ENCODE data around the gene NFATC1. TPM values are rescaled to one million over a fixed set of nuclear protein-coding genes. Genes with fewer than 3 reads are reported as not detected.

Gene NFATC1
- polyA plus RNA-seq, 3 donors: 4.6 to 7.0 (median 5.2) TPM

DNA sequence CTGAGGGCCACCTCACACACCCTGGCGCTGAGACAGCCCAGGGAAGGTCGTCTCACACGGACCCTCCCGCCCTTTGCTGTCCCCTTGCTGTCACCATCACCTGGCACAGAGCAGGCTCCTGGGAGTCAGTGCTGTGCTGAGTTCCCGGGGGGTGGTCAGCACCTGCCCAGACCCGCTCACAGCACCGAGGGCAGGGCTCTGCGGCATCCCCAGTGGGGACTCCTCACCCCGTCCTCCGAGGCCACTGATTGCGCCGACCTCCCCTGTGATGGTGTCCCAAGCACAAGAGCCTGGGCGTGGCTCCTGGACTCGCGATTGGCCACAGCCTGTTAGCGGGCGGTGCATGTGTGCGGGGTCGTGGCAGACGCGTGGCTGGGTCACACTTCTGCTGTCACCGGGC is 65.9 kb downstream of the NFATC1 start:
- DNase-seq (ENCODE audit: extremely low read depth in 1 of 11, low read depth in 9 of 11, low spot score in 4 of 11): no peak

- DNase-seq (ENCODE audit: extremely low read depth in 1 of 11, low read depth in 9 of 11, low spot score in 4 of 11): no peak
Observed at GRCh38 chr18:79463424-79463960, 67.8 kb downstream of the NFATC1 start.

DNA sequence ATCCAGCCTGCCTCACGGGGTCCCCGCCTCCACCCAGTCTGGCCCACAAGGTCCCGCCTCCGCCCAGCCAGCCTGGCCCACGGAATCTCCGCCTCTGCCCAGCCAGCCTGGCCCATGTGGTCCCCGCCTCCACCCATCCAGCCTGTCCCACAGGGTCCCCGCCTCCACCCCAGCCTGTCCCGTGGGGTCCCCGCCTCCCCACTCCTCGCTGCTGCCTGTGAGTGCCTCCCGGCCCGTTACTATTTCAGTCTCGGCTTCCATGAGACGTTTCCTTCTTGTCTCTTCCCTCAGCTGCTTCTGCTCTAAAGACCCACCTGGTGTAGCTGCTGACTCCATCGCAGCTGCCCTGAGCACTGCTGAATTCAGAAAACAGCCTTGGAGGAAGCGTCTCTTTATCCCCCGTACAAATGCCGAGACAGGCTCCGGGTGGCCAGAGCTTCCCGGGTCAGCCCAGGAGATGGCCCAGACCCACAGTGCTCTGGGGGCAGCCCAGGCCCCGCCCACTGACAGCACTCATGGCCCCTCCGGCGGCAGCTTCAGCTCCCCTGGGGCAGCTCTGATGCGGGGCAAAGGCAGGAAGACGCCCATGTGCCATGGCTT is 69.8 kb downstream of the NFATC1 start:
- no peak for DNase-seq (ENCODE audit: extremely low read depth in 1 of 11, low read depth in 9 of 11, low spot score in 4 of 11)

- DNase-seq (ENCODE audit: extremely low read depth in 1 of 11, low read depth in 9 of 11, low spot score in 4 of 11): no peak
Observed at GRCh38 chr18:79466591-79466990, 70.9 kb downstream of the NFATC1 start.

GRCh38 chr18:79467126-79467525 is 71.4 kb downstream of the NFATC1 start:
- DNase-seq (ENCODE audit: extremely low read depth in 1 of 11, low read depth in 9 of 11, low spot score in 4 of 11): no peak

DNA sequence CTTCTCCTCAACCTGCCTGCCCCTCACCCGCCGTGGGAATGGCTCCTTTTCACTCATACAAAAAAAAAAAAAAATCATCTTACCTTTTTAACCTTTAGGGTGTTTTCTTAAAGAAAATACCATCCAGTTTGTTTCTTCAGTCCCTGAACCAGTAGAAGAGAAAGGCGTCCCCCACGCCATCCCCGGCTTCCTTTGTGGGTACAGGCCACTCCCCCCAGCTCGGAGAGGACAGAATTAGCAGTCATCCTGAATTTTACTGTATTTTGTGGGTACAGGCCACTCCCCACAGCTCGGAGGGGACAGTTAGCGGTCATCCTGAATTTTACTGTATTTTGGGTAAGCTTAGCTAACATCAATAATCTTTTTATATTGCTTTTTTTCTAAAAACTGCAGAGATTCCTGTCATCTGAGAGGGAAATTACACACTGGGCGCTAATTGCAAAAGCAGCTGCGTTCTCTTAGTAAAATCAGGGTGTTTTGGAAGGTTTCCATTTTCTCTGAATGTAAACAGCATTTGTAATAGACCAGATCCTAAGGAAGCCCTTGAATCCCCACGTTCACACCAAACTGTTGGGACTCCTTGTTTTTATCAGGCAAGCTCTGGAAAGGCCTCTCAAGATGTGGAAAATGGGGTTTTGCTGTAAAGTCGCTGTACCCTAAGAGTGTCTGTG is 72.5 kb downstream of the NFATC1 start:
- DNase-seq (ENCODE audit: extremely low read depth in 1 of 11, low read depth in 9 of 11, low spot score in 4 of 11): no peak

GRCh38 chr18:79469309-79469708 is 73.6 kb downstream of the NFATC1 start:
- no peak for DNase-seq (ENCODE audit: extremely low read depth in 1 of 11, low read depth in 9 of 11, low spot score in 4 of 11)

DNA sequence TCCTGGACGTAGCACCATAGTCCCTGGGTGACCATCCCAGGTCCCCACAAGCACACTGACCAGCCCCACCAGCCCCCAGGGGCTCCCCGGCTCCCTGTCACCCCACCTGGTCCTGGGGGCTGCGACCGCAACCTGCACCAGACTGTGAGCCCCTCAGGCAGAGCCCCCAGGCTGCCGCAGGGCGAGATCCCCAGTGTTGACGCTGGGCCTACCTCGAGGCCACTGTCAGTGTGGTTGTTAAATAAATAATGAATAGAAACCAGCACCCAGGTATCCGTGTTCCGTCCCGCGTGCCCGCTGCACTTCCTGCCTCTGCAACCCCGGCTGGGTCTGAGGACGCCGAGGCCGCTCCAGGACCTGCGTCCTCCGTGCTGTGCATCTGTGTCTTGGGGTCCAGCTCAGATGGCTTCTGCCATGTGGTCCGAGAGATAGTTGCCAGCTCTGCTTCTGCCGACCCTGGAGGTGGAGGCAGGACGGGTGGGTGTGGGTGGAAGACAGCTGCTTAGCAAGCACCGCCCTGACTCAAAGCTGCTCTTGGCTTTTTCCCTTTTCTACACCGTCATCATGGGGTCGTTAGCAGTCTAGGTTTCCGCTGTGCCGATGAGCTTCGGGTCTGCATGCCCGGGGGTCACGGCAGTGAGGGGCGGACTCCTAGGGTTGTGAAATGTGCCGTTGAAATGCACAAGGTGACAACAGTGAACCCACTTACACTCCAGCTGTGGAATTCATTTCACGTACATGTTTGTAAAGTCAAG is 74.2 kb downstream of the NFATC1 start:
- no peak for DNase-seq (ENCODE audit: extremely low read depth in 1 of 11, low read depth in 9 of 11, low spot score in 4 of 11)

GRCh38 chr18:79470547-79470946 is 74.8 kb downstream of the NFATC1 start:
- no peak for DNase-seq (ENCODE audit: extremely low read depth in 1 of 11, low read depth in 9 of 11, low spot score in 4 of 11)

- no peak for DNase-seq (ENCODE audit: extremely low read depth in 1 of 11, low read depth in 9 of 11, low spot score in 4 of 11)
Observed at GRCh38 chr18:79471046-79471445, 75.3 kb downstream of the NFATC1 start.

DNA sequence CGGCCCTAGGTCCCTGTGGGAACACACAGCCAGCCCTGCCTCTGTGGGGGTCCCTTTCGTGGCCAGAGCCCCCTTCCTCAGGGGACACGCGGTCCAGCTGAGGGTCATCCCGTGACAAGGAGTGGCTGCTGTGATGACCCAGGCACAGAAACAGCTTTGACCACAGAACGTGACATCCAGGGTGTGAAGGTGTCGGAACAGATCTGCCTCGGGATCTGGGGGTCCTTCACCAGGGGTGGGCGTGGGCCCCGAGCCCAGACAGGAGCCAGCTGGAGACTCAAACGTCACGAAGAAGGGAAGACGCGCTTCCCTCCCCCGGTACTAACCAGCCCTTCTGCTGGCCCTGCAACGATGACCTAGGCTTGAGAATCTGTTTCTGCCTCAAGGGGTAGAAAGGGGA is 75.9 kb downstream of the NFATC1 start:
- no peak for DNase-seq (ENCODE audit: extremely low read depth in 1 of 11, low read depth in 9 of 11, low spot score in 4 of 11)

DNA sequence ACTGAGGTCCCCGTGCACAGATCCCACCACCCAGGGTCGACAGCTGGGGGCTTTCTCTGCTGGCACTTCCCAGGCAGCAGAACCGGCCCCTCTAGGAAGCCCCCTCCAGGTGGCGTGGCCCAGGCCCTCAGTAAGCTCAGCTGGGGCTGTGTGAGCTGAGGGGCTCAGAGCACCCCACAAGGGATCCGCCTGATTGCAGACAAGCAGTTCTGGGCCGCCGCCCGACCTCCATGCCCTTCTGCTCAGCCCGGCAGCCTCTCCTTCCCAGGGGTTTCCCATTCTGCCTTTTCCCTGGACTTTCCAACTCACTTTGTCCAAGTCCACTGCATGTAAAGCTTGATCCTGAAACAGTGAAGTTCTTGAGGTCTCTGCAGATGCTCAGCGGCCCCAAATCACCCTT is 76.4 kb downstream of the NFATC1 start:
- no peak for DNase-seq (ENCODE audit: extremely low read depth in 1 of 11, low read depth in 9 of 11, low spot score in 4 of 11)

GRCh38 chr18:79472946-79473345 is 77.2 kb downstream of the NFATC1 start:
- DNase-seq (ENCODE audit: extremely low read depth in 1 of 11, low read depth in 9 of 11, low spot score in 4 of 11): no peak

GRCh38 chr18:79476031-79476917 is 80.5 kb downstream of the NFATC1 start:
- DNase-seq (ENCODE audit: extremely low read depth in 1 of 11, low read depth in 9 of 11, low spot score in 4 of 11): no peak

DNA sequence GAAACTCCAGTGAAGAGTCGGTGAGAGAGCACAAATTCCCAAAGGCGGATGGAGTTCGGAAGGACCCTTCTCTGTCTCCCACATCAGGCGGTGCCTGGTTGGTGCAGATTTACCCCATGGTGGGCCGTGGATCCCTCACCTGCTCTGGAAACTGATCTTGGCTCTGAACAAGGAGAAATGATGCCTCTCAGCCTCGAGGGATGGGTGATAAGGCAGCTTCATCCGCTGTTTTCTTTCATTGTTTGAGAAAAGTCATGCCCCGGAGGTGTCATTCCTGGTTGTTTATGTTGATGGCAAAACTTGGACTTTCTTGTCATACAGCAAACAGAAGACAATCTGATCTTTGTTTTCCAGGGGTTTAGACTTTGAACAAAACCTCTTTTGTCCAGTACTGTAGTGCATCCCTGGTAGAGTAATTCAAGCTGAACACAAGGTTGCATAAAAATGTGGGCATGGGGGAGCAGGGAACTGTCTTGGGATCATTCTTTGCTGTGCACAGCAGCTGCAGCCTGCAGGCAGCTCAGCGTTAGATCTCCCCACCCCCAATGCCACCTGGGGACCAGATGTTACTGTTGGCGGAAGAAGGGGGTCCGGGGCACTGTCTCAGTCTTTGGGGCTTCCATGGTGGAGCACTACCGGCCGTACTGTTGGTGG is 81.3 kb downstream of the NFATC1 start:
- DNase-seq (ENCODE audit: extremely low read depth in 1 of 11, low read depth in 9 of 11, low spot score in 4 of 11): no peak

DNA sequence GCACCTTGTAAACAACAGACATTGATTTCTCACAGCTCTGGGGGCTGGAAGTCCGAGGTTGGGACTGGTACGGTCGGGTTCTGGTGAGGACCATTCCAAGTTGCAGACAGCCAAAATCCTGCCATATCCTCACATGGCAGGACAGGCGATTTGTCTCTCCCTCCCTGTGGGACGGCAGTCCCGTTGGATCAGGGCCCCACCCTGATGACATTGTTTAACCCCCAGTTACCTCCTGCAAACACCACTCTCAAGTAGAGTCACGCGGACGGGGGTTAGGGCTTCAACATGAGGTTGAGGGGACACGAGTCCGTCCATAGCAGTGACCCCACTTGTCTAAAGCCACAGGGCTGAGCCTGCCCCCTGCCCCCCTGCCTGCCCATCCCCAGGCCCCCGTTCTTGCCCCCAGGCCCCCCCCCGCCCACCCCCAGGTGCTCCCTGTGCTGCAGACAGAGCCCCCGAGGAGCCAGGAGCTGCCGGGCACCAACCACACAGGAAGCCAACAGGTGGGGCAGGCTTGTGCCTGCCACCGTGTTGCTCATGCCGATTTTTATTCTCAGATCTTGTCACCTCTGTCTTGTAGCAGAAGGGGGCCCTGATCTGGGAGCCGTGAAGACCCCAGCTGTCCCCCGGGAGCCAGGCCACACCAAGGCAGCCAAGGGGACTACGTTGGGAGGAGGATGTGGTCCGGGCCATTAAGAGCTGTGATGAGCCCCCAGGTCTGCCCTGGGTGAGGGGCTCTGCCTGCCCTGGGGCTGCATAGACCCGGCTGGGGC is 82.2 kb downstream of the NFATC1 start:
- DNase-seq (ENCODE audit: extremely low read depth in 1 of 11, low read depth in 9 of 11, low spot score in 4 of 11): no peak

DNA sequence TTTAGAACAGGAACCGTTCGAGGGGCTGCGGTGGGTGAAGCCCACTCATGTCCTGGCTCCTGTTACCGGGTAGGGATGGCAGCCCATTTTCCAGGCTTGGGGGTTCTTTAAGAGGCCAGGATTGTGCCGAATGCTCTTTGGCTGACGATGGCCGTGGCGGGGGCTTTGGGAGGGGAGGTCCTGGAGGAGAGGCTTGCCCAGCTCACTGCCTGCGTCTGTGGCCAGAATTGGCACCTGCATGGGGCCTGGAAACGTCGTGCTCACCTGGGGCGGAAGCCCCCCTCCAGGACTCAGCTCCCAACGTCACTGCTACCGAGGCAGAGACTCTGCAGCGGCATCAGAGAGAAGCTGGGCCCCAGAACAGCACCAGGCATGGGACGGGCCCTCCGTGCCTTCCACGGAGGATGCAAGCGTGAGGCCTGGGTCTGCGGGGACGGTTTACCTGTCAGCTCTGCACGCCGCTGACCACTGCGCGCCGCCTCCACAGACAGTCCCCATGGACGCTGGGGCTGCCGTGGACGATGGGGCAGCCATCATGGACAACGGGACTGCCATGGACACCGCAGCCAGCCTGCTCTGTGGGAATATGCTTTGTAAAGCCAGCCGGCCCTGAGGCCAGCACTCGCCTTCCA is 82.9 kb downstream of the NFATC1 start:
- DNase-seq (ENCODE audit: extremely low read depth in 1 of 11, low read depth in 9 of 11, low spot score in 4 of 11): no peak

All from renal cortex interstitium (tissue), 11 donors.